ENCODE results near the gene NPTX2.

NPTX2 gene

GRCh38 chr7:98619450-98620321 lies 2.6 kb downstream of the NPTX2 start:
- no peak for DNase-seq

GRCh38 chr7:98621573-98622482 lies 4.7 kb downstream of the NPTX2 start:
- DNase-seq, result no peak

DNA sequence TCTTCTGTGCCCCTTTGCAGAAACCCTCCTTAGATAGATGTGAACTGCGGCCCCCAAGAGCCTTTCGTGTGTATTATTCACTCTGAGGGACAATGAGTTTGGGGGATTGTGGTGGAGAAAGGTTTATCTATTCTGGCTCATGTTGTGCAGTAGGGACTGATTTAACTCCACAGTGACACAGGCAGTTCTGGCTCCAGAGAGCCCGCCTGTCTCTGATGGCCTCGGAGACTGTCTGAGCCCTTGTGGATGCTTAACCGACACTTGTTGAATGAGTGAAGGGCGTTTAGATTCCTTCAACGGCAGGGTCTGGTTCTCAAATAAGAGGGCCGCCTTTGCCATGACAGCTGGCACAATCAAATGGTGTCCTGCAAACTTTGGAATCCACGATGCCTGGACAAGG lies 5.8 kb downstream of the NPTX2 start:
- no peak for DNase-seq

GRCh38 chr7:98624846-98625420 lies 7.8 kb downstream of the NPTX2 start:
- DNase-seq, result no peak

DNA sequence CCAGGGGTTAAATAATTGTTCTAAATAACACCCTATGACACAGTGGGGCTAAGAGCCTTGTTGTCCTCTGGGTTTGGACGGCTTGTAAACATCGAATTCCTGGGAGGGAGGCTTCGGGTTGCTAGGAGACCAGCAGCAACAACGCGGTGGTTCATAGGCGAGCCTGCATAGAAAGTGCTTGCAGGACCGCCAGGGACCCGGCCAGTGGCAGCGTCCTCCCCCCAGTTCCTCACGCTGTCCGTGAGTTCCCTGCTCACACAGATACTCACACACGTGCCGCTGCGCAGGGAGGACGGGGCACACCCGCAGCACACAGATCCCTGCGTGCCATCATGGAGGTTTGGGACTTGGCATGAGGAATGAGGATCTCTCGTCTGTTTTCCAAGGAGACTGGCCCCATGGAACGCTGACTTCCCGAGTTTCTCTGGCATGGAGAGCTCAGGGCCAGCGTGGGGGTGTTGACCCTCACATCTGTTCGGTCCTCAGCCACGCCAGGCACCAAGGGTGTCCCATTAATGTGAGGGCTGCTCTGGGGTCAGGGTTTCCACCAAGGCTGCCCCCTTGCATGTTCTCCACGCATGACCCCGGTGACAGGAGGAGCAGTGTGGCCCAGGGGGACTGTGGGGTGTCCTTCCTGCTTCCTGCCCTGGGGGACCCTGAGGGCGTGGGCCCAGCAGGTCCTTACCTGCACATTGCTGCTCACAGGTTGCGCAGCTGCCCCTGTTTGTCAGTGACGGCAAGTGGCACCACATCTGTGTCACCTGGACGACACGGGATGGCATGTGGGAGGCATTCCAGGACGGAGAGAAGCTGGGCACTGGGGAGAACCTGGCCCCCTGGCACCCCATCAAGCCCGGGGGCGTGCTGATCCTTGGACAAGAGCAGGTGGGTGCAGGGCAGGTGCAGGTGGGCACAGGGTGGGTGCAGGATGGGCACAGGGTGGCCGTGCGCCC lies 9.7 kb downstream of the NPTX2 start:
- no peak for DNase-seq

GRCh38 chr7:98627413-98627790 lies 10.3 kb downstream of the NPTX2 start:
- no peak for DNase-seq

DNA sequence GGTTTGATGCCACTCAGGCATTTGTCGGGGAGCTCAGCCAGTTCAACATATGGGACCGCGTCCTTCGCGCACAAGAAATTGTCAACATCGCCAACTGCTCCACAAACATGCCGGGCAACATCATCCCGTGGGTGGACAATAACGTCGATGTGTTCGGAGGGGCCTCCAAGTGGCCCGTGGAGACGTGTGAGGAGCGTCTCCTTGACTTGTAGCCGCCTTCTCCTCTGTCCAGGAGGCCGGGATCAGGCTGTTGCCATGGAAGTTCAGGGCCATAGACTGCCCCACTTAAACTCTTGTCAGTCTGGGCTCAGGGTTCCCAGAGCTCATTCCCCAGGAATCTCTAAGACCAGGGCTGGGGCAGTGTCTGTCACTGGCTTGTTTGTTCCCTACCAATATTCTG lies 11.3 kb downstream of the NPTX2 start:
- no peak for DNase-seq

GRCh38 chr7:98629001-98629431 lies 11.9 kb downstream of the NPTX2 start:
- DNase-seq, result no peak

DNA sequence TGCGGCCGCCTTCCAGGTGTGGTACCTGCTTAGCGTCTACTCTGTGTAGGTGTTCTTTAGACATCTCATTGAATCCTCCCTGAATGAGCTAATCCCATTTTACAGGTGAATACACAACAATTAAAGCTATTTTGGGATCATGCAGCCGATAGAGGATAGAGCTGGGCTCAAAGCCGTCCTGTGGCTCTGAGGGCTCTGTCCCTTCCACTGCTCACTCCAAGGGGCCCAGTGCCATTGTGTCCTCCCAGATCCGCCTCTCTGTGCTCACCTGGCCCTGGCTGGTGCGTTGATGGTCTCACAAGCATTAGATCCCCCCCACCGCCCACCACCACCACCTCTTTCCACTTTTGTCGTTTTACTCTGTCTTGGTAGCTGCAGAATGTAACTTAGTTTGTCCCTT lies 13.1 kb downstream of the NPTX2 start:
- DNase-seq, result no peak

DNA sequence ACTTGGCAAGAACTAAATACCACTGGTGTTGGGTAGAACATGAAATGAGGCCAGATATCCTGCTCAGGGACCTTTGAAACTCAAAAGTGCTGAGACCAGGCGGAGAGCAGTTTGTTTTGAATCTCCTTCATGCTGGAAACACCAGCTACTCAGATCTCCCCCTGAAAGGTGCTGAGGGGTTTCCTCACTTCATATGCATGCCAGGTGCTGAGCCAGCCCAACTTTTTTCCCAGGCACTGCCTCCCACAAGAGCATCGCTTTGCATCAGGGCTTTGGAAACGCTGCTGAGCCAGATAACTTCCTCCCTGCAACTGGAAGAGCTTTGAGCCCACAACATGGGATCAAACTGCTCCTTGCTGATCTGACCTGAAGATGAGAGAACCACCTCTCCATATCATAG lies 13.7 kb downstream of the NPTX2 start:
- DNase-seq, result no peak

DNA sequence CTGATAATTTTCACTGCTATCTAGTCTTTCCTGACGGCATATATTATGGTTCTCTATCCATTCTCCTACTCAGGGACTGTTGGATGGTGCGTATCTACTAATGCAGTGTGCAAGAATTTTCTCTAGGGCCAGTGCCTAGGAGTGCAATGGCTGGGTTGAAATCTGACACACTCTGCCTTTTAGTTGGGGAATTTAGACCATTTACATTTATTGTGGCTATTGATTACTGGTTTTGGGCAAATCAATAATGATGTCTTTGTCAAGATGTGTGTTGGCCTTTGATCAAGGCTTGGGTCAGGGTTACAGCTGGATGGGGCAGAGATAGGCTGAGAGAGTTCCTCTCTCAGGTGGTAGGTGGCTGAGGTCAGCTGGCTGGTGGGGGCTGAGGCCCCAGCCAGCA lies 21.8 kb downstream of the NPTX2 start:
- DNase-seq, result no peak

GRCh38 chr7:98640375-98640774 lies 23.3 kb downstream of the NPTX2 start:
- no peak for DNase-seq

GRCh38 chr7:98641646-98642500 lies 24.8 kb downstream of the NPTX2 start:
- DNase-seq, result no peak

GRCh38 chr7:98643236-98643985 lies 26.3 kb downstream of the NPTX2 start:
- DNase-seq, result no peak

DNA sequence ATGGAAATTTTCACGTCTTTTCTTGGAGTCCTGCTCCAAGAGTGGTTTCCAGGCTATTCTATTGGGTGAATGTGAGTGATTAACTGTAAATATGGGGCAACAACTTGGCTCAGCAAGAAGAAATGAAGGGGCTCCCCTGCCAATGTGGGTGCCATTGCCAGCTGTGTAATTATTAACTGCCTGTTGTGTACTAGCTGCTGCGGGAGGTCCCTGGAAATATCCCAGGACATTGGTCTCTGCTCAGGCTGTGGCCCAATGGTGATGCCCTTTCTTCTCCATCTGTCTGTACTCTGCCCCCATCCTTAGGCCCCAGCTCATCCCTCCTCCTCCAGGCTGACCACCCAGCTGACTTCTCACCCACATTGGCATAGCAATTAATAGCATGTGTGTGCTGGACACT lies 29.4 kb downstream of the NPTX2 start:
- no peak for DNase-seq

DNA sequence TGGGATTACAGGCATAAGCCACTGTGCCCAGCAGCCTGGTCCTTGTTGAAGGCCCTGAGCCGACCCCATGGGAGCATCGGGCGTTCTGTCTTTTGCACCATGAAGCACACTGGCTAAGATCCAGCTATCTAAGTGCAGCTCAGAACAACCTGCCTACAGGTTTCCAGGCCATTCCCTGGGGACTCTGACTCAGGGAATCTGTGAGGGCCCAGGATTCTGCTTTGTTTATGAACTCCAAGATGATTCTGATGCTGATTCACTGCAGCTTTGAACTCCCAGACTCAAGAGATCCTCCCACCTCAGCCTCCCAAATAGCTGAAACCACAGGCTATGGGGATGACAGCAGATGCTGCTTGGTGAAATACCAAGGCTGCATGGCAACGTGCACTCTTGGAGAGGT lies 30.2 kb downstream of the NPTX2 start:
- no peak for DNase-seq

- DNase-seq, result no peak
Observed at GRCh38 chr7:98651760-98652159, 34.7 kb downstream of the NPTX2 start.

DNA sequence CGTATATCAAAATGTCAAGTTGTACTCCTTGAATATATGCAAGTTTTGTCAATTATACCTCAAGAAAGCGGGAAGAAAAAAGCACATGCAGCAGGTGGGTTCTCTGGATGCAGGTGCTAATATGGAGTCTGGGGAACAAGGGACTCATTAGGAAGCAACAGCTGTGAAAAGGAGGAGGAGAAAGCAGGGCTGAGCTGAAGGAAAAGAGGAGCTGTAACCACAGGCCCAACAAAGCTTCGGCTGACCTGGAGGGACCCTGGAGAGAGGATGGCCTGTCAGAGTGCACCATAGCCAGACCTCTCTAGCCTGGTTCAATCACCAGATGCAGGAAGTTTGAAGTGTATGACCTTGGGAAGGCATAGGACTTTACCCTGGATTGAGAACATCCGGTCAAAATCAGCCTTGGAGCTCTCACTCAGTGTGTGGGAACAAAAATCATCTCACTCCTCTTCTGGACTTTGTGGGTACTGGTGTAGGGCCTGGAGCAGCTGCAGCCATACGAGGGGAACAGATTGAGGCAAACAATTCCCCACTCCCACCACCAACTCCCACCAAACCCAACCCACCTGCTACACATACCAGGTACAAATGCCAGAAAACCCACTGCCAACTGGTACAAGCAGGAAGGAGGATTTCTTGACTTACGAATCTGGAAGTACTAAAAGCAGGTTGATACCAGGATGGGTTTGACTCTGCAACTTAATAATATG lies 36.7 kb downstream of the NPTX2 start:
- DNase-seq, result no peak

DNA sequence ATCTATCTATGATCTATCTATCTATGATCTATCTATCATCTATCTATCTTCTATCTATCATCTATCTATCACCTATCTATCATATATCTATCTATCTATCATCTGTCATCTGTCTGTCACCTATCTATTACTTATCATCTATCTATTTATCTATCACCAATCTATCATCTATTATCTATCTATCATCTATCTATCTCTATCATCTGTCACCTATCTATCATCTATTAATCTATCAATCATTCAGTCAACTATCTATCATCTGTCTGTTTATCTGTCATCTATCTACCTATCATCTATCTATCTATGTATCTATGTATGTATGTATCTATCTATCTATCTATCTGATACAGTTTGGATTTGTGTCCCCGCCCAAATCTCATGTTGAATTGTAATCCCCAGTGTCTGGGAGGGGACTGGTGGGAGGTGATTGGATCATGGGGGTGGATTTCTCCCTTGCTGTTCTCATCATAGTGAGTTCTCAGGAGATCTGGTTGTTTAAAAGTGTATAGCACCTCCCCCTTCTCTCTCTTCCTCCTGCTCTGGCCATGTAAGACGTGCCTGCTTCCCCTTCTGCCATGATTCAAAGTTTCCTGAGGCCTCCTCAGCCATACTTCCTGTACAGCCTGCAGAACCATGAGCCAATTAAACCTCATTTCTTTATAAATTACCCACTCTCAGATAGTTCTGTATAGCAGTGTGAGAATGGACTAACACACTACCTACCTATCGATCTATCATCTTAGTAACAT lies 37.6 kb downstream of the NPTX2 start:
- no peak for DNase-seq
